Colonic mucosa (tissue), 4 donors: Measurements from ENCODE around the gene ZNHIT6. TPM values are rescaled to one million over a fixed set of nuclear protein-coding genes. Genes with fewer than 3 reads are reported as not detected.

ENCODE experiments used
- DNase-seq: peaks from one replicate; pipeline ENCODE4 v3.0.0-alpha.2; 2020
- H3K27ac ChIP-seq: fragments of 200-600 bp; one replicate; pipeline ENCODE4 v1.8.0; 2021
- H3K27me3 ChIP-seq: fragments of 200-600 bp; one replicate; pipeline ENCODE4 v1.8.0; 2021
- H3K36me3 ChIP-seq: fragments of 200-600 bp; one replicate; pipeline ENCODE4 v1.8.0; 2021
- H3K4me1 ChIP-seq: fragments of 200-600 bp; one replicate; pipeline ENCODE4 v1.8.0; 2021; ENCODE audit warnings: mild to moderate bottlenecking
- H3K4me3 ChIP-seq: fragments of 200-600 bp; one replicate; pipeline ENCODE4 v1.8.0; 2021
- H3K9ac ChIP-seq, 2 donors: one replicate each; pipeline ENCODE4 v1.7.0; 2013; ENCODE audit warnings: control low read depth in 2 of 2, low read depth in 2 of 2, low read length in 2 of 2
- H3K9me3 ChIP-seq: fragments of 200-600 bp; one replicate; pipeline ENCODE4 v1.8.0; 2021
- intact Hi-C: fragments of 100-400 bp; cut with DNase I; formaldehyde crosslinking; loops from one replicate; pipeline ENCODE4 v1.14.1; 2022
- total RNA-seq, 2 donors: library from RNA; stranded (reverse); fragmentation: NEBNext Ultra II Directional in 1 of 2; extraction: Animal tissue kit (Norgen Biotek cat#: 25700) in 1 of 2; gene quantifications; one replicate each; pipeline ENCODE4 v1.2.1, GENCODE V29; 2021
- TF ChIP-seq, protein P1 (sequence below): fragments of 200-600 bp; IDR thresholded peaks from one replicate; pipeline ENCODE4 v1.8.0; 2022; ENCODE audit warnings: antibody characterized with exemption, mild to moderate bottlenecking
- donor health status: healthy.
- donor health status: DM: no; HTN: no; CAD: no.
- donor health status: DM: no; HTN: no; CAD: no.

Gene ZNHIT6
- total RNA-seq, 2 donors from 2014 or later, result 10.0 to 10.9 TPM

GRCh38 chr1:85607126-85607920 is 100.9 kb downstream of the ZNHIT6 start:
- H3K4me3 ChIP-seq, result no peak overlapping the region
- H3K9ac ChIP-seq, result no peak overlapping the region
- TF ChIP-seq, protein P1, sequence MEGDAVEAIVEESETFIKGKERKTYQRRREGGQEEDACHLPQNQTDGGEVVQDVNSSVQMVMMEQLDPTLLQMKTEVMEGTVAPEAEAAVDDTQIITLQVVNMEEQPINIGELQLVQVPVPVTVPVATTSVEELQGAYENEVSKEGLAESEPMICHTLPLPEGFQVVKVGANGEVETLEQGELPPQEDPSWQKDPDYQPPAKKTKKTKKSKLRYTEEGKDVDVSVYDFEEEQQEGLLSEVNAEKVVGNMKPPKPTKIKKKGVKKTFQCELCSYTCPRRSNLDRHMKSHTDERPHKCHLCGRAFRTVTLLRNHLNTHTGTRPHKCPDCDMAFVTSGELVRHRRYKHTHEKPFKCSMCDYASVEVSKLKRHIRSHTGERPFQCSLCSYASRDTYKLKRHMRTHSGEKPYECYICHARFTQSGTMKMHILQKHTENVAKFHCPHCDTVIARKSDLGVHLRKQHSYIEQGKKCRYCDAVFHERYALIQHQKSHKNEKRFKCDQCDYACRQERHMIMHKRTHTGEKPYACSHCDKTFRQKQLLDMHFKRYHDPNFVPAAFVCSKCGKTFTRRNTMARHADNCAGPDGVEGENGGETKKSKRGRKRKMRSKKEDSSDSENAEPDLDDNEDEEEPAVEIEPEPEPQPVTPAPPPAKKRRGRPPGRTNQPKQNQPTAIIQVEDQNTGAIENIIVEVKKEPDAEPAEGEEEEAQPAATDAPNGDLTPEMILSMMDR, result no peak
- H3K9me3 ChIP-seq, result no peaks in the 10 kb centered on the region
- H3K4me1 ChIP-seq, result peaks cover 4% of the 10 kb centered on the region
- no peaks in the 10 kb centered on the region for H3K36me3 ChIP-seq
- no peak overlapping the region for H3K27ac ChIP-seq
- DNase-seq, result no peak
- no peaks in the 10 kb centered on the region for H3K27me3 ChIP-seq
- intact Hi-C loops, result no loop called here

DNA sequence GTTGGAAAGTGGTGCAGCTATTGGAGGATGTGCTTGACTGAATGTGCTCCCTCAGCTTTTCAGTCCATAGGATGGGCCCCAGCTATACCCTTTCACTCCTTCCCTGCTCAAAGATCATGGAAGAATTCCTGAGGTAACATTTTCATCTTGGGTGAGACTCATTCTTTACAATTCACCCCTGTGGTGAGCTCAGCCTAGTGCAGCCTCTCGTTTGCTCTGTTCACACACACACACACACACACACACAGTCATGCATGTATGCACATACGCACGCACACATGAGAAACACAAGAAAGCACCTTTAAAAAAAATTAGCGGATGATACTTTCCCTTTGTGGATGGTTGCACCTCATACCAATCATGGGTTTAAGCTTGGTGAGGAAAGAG is 101.8 kb downstream of the ZNHIT6 start:
- Histone ChIP-seq H3K27ac (no peak overlapping the region), H3K9me3 (no peaks in the 10 kb centered on the region), H3K4me3 (no peak overlapping the region), H3K27me3 (no peaks in the 10 kb centered on the region), H3K9ac (no peak overlapping the region), H3K36me3 (no peaks in the 10 kb centered on the region), H3K4me1 (peaks cover 4% of the 10 kb centered on the region)
- intact Hi-C loops, result no loop called here
- TF ChIP-seq, protein P1, result no peak
- DNase-seq, result no peak

DNA sequence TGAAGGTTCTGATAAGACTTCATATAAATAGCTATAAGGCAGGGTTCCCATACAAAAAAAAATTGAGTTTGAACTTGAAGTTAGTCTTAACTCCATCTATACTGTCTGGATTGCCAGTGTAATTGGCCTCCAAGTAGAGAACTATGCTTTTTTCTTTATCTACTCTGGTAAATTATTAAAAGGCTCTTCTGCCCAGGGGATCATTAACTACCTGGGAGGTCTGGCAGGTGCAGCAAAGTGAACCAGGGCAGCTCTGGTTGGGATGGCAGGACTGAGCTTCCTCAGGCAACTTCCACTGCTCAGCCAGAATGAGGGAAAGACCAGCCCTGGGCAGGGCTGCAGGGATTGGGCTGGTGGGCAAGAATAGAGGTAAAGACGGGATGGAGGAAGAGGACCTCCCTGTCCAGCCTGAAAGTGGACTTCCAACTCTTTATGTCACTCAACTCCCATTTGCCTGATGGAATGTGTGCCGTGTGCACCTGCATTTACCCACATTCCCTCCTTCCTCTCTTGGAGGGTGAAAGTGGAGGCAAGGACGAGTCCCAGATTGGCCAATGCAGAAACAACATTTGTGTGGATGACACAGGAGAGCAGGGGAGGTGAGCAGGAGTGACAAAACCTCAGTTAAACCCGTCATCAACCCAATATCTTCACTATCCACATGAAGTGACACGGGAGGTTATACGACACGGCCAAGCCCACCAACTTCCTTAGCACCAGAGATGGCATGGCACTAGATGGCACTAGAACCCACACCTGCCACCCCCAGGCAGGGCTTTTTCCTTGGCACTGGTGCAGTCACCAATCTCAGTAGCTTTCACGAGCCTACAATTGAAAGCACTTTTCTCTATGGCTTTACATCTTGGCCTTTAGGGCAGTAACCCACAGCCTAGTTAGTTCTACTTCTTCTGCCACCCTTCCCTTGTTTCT is 102.5 kb downstream of the ZNHIT6 start:
- H3K4me1 ChIP-seq, result peaks cover 4% of the 10 kb centered on the region
- DNase-seq, result no peak
- H3K36me3 ChIP-seq, result no peaks in the 10 kb centered on the region
- H3K9ac ChIP-seq, result no peak overlapping the region
- TF ChIP-seq, protein P1, result no peak
- intact Hi-C loops, result no loop called here
- no peaks in the 10 kb centered on the region for H3K27me3 ChIP-seq
- H3K4me3 ChIP-seq, result no peak overlapping the region
- no peaks in the 10 kb centered on the region for H3K9me3 ChIP-seq
- no peak overlapping the region for H3K27ac ChIP-seq

GRCh38 chr1:85604298-85604997 is 103.8 kb downstream of the ZNHIT6 start:
- TF ChIP-seq, protein P1, result no peak
- no peaks in the 10 kb centered on the region for H3K27me3 ChIP-seq
- intact Hi-C loops, result no loop called here

More at GRCh38 chr1:85604298-85604997, 103.8 kb downstream of the ZNHIT6 start:
- Histone ChIP-seq H3K27ac (no peak overlapping the region), H3K4me3 (no peak overlapping the region), H3K36me3 (no peaks in the 10 kb centered on the region), H3K4me1 (peaks cover 4% of the 10 kb centered on the region), H3K9me3 (no peaks in the 10 kb centered on the region), H3K9ac (no peak overlapping the region)
- DNase-seq, result no peak
